Measurements from ENCODE around the gene GLP2R. TPM values are rescaled to one million over a fixed set of nuclear protein-coding genes. Genes with fewer than 3 reads are reported as not detected.
A peak's percentile ranks its signal among the peaks of the same experiment; 100 is the strongest.

The GLP2R gene
- total and polyA plus RNA-seq, 2 of the 8 experiments (the other 6 are each of a cell fraction or from before 2014, with no cell fraction given): not detected

GRCh38 chr17:9883451-9883850, 57.7 kb downstream of the GLP2R start:
- CTCF ChIA-PET (ENCODE audit: partially characterized antibody): no interaction called here
- H2BK120ac ChIP-seq (replicated peaks; ENCODE audit: low read depth, low read length): no peak overlapping the region
- TF ChIP-seq SP1 (IDR thresholded peaks at IDR 0.05; ENCODE audit: low read depth, low read length): no peak
- TF ChIP-seq MAX (IDR thresholded peaks at IDR 0.05): no peak
- TF ChIP-seq RFX5 (IDR thresholded peaks at IDR 0.05; ENCODE audit: borderline replicate concordance, low read depth, low read length): no peak
- no peak for TF ChIP-seq JUN (IDR thresholded peaks at IDR 0.05; ENCODE audit: low read depth, low read length)
- no peak for TF ChIP-seq CBX8 (IDR thresholded peaks at IDR 0.05; ENCODE audit: borderline replicate concordance, low read depth, low read length)
- no peak for TF ChIP-seq CHD1 (IDR thresholded peaks at IDR 0.05; ENCODE audit: low read depth, low read length)
- no peak for TF ChIP-seq CREB1 (IDR thresholded peaks at IDR 0.05)

More at GRCh38 chr17:9883451-9883850, 57.7 kb downstream of the GLP2R start:
- Histone ChIP-seq H3K9ac (replicated peaks in 1 of 4; ENCODE audit: extremely low read depth in 1 of 4, low read depth in 3 of 4, low read length in 3 of 4) (no peak overlapping the region), H3K14ac (ENCODE audit: insufficient read length) (no peak overlapping the region), H3K4me2 (ENCODE audit: insufficient read depth in 1 of 2, low read depth in 2 of 2, low read length in 2 of 2) (no peak overlapping the region), H3K18ac (ENCODE audit: extremely low read depth, low read length) (no peak overlapping the region), H2AFZ (ENCODE audit: low read length) (no peak overlapping the region), H3K79me2 (ENCODE audit: control insufficient read depth in 1 of 2, insufficient read depth in 2 of 2, low read length in 2 of 2) (no peaks in the 10 kb centered on the region), H4K5ac (ENCODE audit: insufficient read length, low read depth, low read length) (no peak overlapping the region), H3K9me3 (ENCODE audit: insufficient read depth in 2 of 2, low read depth in 1 of 2, low read length in 1 of 2) (peaks cover 6 to 7% of the 10 kb centered on the region in 2 experiments; a peak in 3 of 4 replicates), H3K4me1 (replicated peaks in 1 of 4; ENCODE audit: control insufficient read depth in 3 of 4, insufficient read depth in 4 of 4, low read length in 3 of 4) (no peaks in the 10 kb centered on the region), H2BK5ac (ENCODE audit: low read depth, low read length) (no peak overlapping the region), H2AK5ac (ENCODE audit: low read depth, low read length) (no peak overlapping the region), H2BK12ac (ENCODE audit: low read depth, low read length) (no peak overlapping the region), H4K91ac (replicated peaks; ENCODE audit: insufficient read length, low read length) (no peak overlapping the region), H4K20me1 (replicated peaks in 1 of 2; ENCODE audit: control insufficient read depth in 1 of 2, insufficient read depth in 2 of 2, low read length in 2 of 2) (no peaks in the 10 kb centered on the region), H3K27ac (ENCODE audit: low read depth, low read length) (no peak overlapping the region), H3K4me3 (ENCODE audit: extremely low read depth in 1 of 4, insufficient read depth in 2 of 4, low read depth in 3 of 4, low read length in 4 of 4) (no peak overlapping the region), H3K23ac (ENCODE audit: insufficient read length) (no peak overlapping the region), H4K8ac (ENCODE audit: extremely low read depth, insufficient read depth, low read length) (no peak overlapping the region), H3K23me2 (ENCODE audit: low read depth, low read length) (no peaks in the 10 kb centered on the region), H3K79me1 (ENCODE audit: low read depth, low read length) (no peaks in the 10 kb centered on the region), H3K56ac (replicated peaks; ENCODE audit: insufficient read length, low read depth, low read length) (no peak overlapping the region), H3K4ac (replicated peaks; ENCODE audit: insufficient read length, low read depth, low read length) (no peak overlapping the region), H2BK20ac (ENCODE audit: low read length) (no peak overlapping the region), H3K36me3 (ENCODE audit: control insufficient read depth in 2 of 4, insufficient read depth in 4 of 4, low read length in 3 of 4) (no peaks in the 10 kb centered on the region), H3K27me3 (replicated peaks in 1 of 4; ENCODE audit: control insufficient read depth in 3 of 4, extremely low read depth in 1 of 4, insufficient read depth in 3 of 4, low read length in 3 of 4) (no peaks in the 10 kb centered on the region), H2BK15ac (ENCODE audit: low read length) (no peak overlapping the region)
- POLR2A ChIA-PET (ENCODE audit: partially characterized antibody): no interaction called here
- FAIRE-seq: peak; percentile 32
- DNase-seq (ENCODE audit: low read depth in 1 of 2, low spot score in 2 of 2): no peak

All from H1 (cell line).